HG03108 (cell line): Measurements from ENCODE around the gene MYO1G.

Experiments used
- ATAC-seq: cut with Tn5 transposase; IDR thresholded peaks from one replicate; pipeline ENCODE4 v1.9.1; 2021; ENCODE audit warnings: moderate library complexity; ENCODE audit not compliant: unreplicated experiment

MYO1G gene

GRCh38 chr7:44967571-44968446, 11.0 kb downstream of the MYO1G start:
- ATAC-seq, result no peak

GRCh38 chr7:44966731-44967538, 11.9 kb downstream of the MYO1G start:
- ATAC-seq, result no peak

GRCh38 chr7:44965937-44966730, 12.7 kb downstream of the MYO1G start:
- no peak for ATAC-seq

GRCh38 chr7:44965441-44965903, 13.3 kb downstream of the MYO1G start:
- ATAC-seq, result no peak

GRCh38 chr7:44964831-44965440, 13.9 kb downstream of the MYO1G start:
- ATAC-seq, result no peak

GRCh38 chr7:44964384-44964830, 14.4 kb downstream of the MYO1G start:
- ATAC-seq, result no peak

GRCh38 chr7:44963364-44964290, 15.2 kb downstream of the MYO1G start:
- no peak for ATAC-seq

- no peak for ATAC-seq
Observed at GRCh38 chr7:44962483-44963251, 16.1 kb downstream of the MYO1G start.

GRCh38 chr7:44961844-44962482, 16.9 kb downstream of the MYO1G start:
- ATAC-seq, result no peak

GRCh38 chr7:44960011-44960580, 18.7 kb downstream of the MYO1G start:
- no peak for ATAC-seq

GRCh38 chr7:44959433-44959951, 19.3 kb downstream of the MYO1G start:
- no peak for ATAC-seq

- no peak for ATAC-seq
Observed at GRCh38 chr7:44958645-44959344, 20.0 kb downstream of the MYO1G start.

- ATAC-seq, result no peak
Observed at GRCh38 chr7:44956157-44956766, 22.6 kb downstream of the MYO1G start.

GRCh38 chr7:44955733-44956132, 23.1 kb downstream of the MYO1G start:
- no peak for ATAC-seq

GRCh38 chr7:44953156-44953555, 25.7 kb downstream of the MYO1G start:
- no peak for ATAC-seq

GRCh38 chr7:44949303-44949702, 29.5 kb downstream of the MYO1G start:
- ATAC-seq, result no peak

GRCh38 chr7:44945479-44945878, 33.3 kb downstream of the MYO1G start:
- no peak for ATAC-seq
